Stimulated activated CD4-positive, alpha-beta T cell treated with anti-CD3 and anti-CD28 coated beads, Interleukin-2, amount 100 ng/mL, for 48 hours (primary cell): ENCODE results near the gene RIC3.

ENCODE experiments used
- DNase-seq, 2 donors: peaks; one replicate each; pipeline ENCODE4 v3.0.0-alpha.2; 2020

Gene RIC3, protein sequence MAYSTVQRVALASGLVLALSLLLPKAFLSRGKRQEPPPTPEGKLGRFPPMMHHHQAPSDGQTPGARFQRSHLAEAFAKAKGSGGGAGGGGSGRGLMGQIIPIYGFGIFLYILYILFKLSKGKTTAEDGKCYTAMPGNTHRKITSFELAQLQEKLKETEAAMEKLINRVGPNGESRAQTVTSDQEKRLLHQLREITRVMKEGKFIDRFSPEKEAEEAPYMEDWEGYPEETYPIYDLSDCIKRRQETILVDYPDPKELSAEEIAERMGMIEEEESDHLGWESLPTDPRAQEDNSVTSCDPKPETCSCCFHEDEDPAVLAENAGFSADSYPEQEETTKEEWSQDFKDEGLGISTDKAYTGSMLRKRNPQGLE

GRCh38 chr11:8168485-8169257 lies at the start of gene RIC3:
Gene RIC3 (minus strand): TSS chr11:8169025. CDS start chr11:8168989, 36 bp downstream.
- DNase-seq = peak; percentile 41 to 47

DNA sequence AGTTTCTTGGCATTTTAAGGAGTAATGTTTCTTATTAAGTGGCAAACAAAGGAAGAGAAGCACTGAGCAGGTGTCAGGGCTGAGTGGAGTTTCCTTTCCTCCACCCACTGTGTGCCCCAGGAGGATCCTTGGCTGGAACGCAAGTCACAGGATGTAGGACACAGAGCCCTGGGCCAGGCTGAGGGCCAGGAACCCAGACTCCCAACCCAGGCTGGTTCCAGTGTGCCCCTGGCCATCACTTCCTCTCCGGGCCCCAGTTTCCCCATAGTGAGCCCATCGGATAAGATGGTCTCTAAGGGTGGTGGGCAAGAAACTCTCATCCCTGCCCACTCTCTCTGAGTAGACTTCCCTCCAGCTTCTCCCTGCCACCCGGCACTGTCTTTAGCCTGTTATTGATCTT lies 49.6 kb upstream of the RIC3 start:
- DNase-seq = no peak

DNA sequence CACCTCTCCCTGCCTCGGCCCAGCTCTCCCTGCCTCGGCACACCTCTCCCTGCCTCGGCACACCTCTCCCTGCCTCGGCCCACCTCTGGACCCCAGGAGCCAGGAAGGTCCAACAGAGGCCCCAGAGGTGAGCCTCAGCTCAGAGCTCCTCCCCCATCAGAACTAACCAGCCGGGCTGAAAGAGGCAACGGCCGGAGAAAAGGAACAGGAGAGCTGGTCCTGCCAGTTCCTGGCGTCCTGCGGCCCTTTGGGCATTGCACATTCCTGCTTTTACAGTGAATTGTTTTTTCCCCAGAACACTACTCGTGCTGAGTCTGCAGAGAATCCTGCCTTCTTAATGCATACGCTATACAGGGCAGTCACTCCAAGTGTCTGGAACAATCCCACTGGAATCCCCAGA lies 49.1 kb upstream of the RIC3 start:
- no peak for DNase-seq

DNA sequence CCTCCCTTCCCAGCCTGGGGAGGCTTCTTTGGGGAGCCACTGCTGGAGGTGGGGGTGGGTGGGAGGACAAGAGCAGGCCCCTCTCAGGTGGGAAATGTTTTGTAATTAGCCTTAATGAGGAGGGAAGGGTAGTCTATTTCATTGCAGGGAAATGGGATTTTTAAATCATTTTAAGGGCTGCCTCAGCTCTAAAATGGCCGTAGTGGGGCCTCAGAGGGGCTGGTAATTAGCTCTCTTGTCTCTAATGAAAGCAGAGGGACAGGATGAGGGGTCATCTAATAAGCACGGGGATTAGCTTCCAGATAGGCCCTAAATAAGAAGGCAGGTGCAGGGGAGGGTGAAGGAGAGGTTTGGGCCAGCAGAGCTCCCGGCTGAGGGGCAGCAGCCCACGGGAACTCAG lies 48.3 kb upstream of the RIC3 start:
- no peak for DNase-seq

DNA sequence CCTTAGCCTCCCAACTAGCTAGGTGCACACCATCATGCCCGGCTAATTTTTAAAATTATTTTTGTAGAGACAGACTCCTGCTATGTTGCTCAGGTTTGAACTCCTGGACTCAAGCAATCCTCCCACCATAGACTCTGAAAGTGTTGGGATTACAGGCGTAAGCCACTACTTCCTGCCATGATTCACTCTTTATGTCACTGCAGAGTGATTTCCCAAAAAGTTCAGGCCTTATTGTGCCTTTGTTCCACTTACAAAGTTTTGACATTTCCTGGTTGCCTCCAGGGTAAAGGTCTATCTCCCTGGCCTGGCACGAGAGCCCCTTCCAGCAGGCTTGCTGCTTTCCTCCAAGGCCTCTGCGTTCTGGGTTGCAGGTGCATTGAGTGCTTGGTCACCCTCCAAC lies 44.6 kb upstream of the RIC3 start:
- DNase-seq = no peak

DNA sequence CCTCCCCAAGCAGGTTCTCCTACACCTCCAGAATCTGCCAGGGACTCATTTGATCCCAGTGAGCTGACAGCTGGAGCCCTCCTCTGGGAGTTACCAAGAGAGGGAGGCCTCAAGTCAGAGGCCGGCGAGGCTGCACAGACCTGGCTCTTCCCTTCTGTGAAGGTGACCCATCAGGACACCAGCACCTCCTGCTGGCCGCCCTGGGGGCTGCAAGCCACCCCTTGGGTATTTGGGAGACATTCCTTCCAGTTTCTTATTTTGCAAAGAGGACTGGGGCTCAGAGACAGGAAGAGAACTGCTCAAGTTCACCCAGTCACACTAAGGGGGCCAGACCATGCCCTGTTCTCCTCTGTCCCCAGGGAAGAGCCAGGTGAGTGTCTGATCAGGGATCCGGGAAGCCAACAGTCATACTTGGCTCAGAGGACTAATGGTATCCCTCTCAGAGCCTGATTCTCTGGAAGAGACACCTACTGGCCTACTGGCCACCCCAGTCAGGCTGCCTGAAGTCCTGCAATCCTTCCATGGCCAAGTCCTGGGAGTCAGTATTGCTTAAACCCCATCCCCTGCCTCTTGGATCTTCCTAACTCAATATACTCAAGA lies 40.5 kb upstream of the RIC3 start:
- peak; percentile 39 to 41 for DNase-seq

- DNase-seq = no peak
These were observed 38.5 kb upstream of the RIC3 start for GRCh38 chr11:8207080-8208000.

GRCh38 chr11:8206251-8207079 lies 37.6 kb upstream of the RIC3 start:
- DNase-seq = no peak

DNA sequence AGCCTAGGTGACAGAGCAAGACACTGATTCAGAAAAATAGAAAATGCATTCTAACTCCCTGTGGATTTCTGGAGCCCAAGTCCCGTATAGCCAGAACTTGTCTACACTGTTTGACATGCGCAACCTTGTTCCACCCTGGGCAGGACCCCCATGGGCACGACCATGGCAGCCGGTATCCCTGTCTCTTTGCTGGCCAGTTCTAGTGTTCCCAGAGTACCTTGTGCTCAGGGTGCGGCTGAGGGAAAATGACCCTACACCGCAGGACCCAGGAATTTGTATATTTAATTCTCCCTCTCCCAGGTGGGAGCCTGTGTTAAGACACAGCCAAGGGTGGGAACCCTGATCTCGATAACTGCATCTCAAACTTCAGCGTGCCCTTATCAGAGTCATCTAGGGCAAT lies 36.7 kb upstream of the RIC3 start:
- DNase-seq = no peak

DNA sequence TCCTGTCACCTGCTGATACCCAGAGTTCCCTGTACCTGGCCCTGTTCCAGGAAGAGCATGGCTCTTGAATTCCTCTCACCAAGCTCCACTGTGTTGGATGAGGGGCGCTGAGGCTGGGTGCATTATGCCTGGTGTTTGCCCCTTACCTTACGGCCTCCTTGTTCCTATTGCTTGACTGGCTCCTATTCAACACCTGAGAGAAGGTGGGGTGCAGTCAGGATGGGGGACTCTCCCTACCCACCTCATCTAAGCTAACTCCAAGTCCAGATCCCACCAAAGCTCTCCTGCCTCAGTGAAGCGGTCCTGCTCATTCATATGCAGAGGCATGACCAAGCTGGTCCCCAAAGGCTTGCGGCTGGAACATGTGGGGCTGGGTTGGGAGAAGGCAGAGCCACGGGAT lies 35.8 kb upstream of the RIC3 start:
- DNase-seq = no peak

DNA sequence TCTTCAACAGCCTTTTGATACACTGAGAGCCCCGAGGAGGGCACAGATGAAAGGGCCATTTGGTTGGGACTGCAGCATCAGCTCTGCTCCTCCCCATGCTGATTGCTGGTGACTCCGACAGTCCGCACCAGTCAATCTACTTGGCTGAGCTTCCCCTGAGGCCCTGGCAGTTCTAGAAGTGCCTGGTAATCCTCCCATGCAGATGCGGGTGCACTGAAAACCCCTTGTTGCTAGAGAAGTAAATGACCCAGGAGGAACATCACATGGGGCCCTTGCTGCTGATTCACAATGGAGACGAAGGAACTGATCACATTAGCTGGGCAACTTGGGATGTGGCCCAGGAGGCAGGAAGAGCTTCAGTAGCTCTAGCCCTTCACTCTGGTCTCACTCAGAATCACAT lies 35.2 kb upstream of the RIC3 start:
- no peak for DNase-seq

- no peak for DNase-seq
These were observed 34.5 kb upstream of the RIC3 start for GRCh38 chr11:8203414-8203715.

DNA sequence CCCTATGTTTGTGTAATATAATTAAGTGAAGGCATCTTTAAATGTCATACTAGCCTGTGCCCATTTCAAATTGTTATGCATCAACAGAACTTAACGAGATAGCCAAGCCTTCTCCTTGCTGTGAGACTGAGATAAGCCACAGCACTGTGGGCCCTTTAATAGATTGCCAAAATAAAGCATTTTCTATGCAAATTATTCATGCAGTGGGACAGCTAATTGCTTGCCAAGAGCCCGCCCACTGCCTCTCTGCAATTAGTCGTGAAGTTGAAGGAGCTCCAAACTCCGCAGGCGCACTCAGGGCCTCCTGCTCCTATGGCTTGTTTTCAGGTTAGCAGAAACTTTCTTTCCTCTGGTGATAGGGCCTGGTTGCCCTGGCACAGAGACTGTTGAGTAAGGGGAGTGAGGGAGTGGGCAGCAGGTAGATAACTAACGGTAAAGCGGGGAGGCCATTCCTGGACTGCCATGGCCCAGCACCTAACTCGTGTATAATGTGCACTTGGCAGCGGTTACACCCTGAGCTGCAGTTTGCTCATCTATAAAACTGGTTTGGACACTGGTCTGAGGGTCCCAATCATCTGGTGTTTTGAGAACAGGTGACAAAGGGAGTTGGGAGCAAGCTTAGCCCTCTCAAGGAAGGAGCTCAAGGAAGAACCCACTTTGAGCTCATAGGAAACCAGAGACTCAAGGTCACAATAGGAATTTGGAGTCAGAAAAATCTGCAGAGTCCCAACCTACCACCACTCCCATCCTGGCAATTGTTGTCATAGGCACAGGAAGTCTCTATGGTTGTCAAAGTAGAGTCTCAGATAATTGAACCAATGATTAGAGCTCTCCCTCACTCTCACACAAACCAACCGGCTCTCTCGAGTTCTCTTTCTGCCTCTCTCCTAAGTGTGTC lies 33.9 kb upstream of the RIC3 start:
- no peak for DNase-seq

- no peak for DNase-seq
These were observed 33.0 kb upstream of the RIC3 start for GRCh38 chr11:8201644-8202365.

- no peak for DNase-seq
These were observed 30.9 kb upstream of the RIC3 start for GRCh38 chr11:8199676-8200075.

GRCh38 chr11:8196749-8197148 lies 27.9 kb upstream of the RIC3 start:
- no peak for DNase-seq

- no peak for DNase-seq
These were observed 26.1 kb upstream of the RIC3 start for GRCh38 chr11:8194956-8195355.

DNA sequence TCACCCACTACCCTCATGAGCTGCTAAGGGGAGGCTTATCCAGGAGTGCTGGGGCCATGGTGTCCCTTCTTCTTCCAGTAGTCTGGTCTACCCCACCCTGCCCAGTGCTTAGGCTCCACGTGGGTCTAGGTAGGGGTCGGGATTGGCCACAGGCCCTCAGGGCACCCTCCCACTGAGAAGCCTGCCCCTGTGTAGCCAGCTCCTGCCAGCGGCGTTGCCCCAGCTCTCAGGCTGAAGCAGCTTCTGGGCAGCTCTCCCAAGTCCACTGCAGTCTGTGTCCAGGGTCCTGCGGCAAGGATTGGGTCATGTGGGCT lies 24.0 kb upstream of the RIC3 start:
- no peak for DNase-seq

- peak; percentile 46 to 50 for DNase-seq
These were observed 23.4 kb upstream of the RIC3 start for GRCh38 chr11:8192016-8192895.

DNA sequence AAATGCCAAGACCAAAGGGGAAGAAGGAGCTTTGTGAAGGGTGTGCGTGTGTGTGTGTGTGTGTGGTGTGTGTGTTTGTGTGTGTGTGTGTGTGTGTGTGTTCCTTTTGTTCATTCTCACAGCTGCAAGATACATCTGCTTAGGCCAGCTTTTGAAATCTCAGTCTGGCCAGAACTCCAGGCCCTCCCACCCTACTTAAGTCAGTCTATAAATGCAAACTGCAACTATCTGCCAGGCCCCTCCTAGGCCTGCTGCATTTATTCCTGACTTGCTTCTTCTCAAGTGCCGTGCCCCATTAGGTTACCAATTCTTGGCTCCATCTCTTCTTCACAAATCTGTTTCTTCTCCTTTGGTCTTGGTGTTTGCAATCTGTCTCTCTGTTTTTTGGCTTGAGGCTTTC lies 21.6 kb upstream of the RIC3 start:
- DNase-seq = no peak
